ENCODE measurements around the gene CDH20. TPM values are rescaled to one million over a fixed set of nuclear protein-coding genes. Genes with fewer than 3 reads are reported as not detected.

Gene CDH20
- total RNA-seq, 2 donors from 2014 or later = not detected

DNA sequence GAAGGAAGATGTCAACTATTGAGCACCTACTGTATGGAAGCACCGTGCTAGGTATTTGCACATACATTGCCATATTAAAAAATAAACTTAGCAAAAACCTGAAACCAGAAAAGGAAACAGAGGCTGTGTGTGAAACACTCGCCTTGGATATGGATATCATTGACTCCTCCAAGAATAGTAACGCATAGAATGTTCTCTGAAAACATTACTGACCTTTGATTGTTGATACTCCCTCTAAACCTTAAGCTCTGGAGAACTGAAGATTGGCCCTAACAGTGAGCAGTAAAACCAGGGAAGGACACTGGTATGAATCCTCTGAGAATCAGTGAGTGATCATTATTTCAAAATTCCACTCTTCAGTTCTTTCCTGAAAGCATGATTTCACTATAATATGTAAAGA, 236.8 kb downstream of the CDH20 start:
- no peaks in the 10 kb centered on the region for H3K27me3 ChIP-seq
- TF ChIP-seq, protein P1, sequence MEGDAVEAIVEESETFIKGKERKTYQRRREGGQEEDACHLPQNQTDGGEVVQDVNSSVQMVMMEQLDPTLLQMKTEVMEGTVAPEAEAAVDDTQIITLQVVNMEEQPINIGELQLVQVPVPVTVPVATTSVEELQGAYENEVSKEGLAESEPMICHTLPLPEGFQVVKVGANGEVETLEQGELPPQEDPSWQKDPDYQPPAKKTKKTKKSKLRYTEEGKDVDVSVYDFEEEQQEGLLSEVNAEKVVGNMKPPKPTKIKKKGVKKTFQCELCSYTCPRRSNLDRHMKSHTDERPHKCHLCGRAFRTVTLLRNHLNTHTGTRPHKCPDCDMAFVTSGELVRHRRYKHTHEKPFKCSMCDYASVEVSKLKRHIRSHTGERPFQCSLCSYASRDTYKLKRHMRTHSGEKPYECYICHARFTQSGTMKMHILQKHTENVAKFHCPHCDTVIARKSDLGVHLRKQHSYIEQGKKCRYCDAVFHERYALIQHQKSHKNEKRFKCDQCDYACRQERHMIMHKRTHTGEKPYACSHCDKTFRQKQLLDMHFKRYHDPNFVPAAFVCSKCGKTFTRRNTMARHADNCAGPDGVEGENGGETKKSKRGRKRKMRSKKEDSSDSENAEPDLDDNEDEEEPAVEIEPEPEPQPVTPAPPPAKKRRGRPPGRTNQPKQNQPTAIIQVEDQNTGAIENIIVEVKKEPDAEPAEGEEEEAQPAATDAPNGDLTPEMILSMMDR (IDR thresholded peaks at IDR 0.05) = no peak
- no peak overlapping the region for H3K4me3 ChIP-seq
- no peaks in the 10 kb centered on the region for H3K4me1 ChIP-seq
- H3K9me3 ChIP-seq = no peaks in the 10 kb centered on the region
- intact Hi-C loops (cut with DNase I) = loop anchor here (10.0 kb wide), 1 partner anchor 555 kb away; no protein-coding TSS in a partner anchor
- no peaks in the 10 kb centered on the region for H3K36me3 ChIP-seq
- no peak for DNase-seq
- H3K9ac ChIP-seq (ENCODE audit: low read depth in 2 of 2, low read length in 2 of 2) = no peak overlapping the region
- no peak overlapping the region for H3K27ac ChIP-seq

DNA sequence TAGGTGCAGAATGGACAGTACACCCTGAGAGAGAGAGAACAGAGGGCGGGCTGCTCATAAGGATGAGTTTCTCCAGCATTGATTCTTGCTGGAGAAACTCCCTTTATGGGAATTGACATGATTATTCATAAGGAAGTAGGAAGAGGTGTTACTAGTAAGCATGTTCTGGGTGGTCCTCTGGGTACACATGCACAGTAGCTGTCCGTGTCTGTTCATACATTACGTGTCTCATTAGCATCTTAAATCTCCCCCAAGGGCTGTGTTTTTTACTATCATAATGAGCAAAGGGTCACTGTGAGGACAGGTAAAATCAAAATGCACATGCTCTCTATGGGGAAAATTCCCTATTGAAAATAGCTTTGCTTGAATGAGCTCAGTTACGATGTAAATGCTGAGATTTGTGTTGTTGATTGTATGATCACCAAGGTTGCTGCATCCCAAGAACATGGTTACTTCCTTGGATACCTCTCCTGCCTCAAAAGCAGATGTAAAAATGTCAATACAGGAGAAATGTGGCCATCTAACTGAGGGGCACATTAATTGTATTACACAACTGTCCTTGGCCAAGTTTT, 238.9 kb downstream of the CDH20 start:
- TF ChIP-seq, protein P1 (IDR thresholded peaks at IDR 0.05) = no peak
- Histone ChIP-seq H3K9ac (ENCODE audit: low read depth in 2 of 2, low read length in 2 of 2) (no peak overlapping the region), H3K27me3 (no peaks in the 10 kb centered on the region), H3K27ac (no peak overlapping the region), H3K36me3 (no peaks in the 10 kb centered on the region), H3K4me3 (no peak overlapping the region), H3K9me3 (no peaks in the 10 kb centered on the region), H3K4me1 (no peaks in the 10 kb centered on the region)
- intact Hi-C loops (cut with DNase I) = loop anchor here (10.0 kb wide), 1 partner anchor 553 kb away; no protein-coding TSS in a partner anchor
- no peak for DNase-seq

DNA sequence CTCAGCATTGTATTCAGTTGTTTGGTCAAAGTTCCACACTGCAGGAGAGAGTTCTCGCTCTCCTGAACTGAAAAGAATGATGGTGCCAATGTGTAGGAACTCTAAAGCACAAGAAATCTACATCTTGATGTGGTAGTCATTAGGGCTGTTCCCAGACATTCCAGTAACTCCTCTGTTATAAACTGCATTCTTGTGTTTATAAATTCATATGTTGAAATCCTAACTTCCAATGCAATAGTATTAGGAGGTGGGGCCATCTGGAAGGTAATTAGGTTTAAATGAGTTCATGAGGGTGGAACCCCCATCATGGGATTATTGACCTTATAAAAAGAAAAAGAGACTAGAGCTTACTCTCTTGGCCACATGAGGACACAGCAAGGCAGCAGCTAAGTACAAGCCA, 239.6 kb downstream of the CDH20 start:
- intact Hi-C loops (cut with DNase I) = loop anchor here (10.0 kb wide), 1 partner anchor 552 kb away; no protein-coding TSS in a partner anchor
- no peak overlapping the region for H3K4me3 ChIP-seq
- H3K9me3 ChIP-seq = no peaks in the 10 kb centered on the region
- H3K9ac ChIP-seq (ENCODE audit: low read depth in 2 of 2, low read length in 2 of 2) = no peak overlapping the region
- TF ChIP-seq, protein P1 (IDR thresholded peaks at IDR 0.05) = no peak
- no peaks in the 10 kb centered on the region for H3K36me3 ChIP-seq
- H3K27me3 ChIP-seq = no peaks in the 10 kb centered on the region
- DNase-seq = no peak
- H3K4me1 ChIP-seq = no peaks in the 10 kb centered on the region
- H3K27ac ChIP-seq = no peak overlapping the region

- no peak for DNase-seq
- H3K9me3 ChIP-seq = no peaks in the 10 kb centered on the region
- intact Hi-C loops (cut with DNase I) = loop anchor here (10.0 kb wide), 1 partner anchor 550 kb away; no protein-coding TSS in a partner anchor
- H3K27me3 ChIP-seq = no peaks in the 10 kb centered on the region
- H3K4me3 ChIP-seq = no peak overlapping the region
- TF ChIP-seq, protein P1 (IDR thresholded peaks at IDR 0.05) = no peak
- H3K9ac ChIP-seq (ENCODE audit: low read depth in 2 of 2, low read length in 2 of 2) = no peak overlapping the region
- no peaks in the 10 kb centered on the region for H3K36me3 ChIP-seq
- no peaks in the 10 kb centered on the region for H3K4me1 ChIP-seq
- H3K27ac ChIP-seq = no peak overlapping the region
Measured at GRCh38 chr18:61574665-61575064, 241.4 kb downstream of the CDH20 start.

GRCh38 chr18:61575419-61575818, 242.2 kb downstream of the CDH20 start:
- Histone ChIP-seq H3K36me3 (no peaks in the 10 kb centered on the region), H3K27me3 (no peaks in the 10 kb centered on the region), H3K27ac (no peak overlapping the region), H3K9me3 (no peaks in the 10 kb centered on the region), H3K4me1 (no peaks in the 10 kb centered on the region), H3K4me3 (no peak overlapping the region), H3K9ac (ENCODE audit: low read depth in 2 of 2, low read length in 2 of 2) (no peak overlapping the region)
- intact Hi-C loops (cut with DNase I) = loop anchor here (10.0 kb wide), 1 partner anchor 549 kb away; no protein-coding TSS in a partner anchor
- TF ChIP-seq, protein P1 (IDR thresholded peaks at IDR 0.05) = no peak
- DNase-seq = no peak

Data from colonic mucosa (tissue), 4 donors.